Neural crest cell (in vitro differentiated cells): Measurements from ENCODE around the gene TCP1. TPM values are rescaled to one million over a fixed set of nuclear protein-coding genes. Genes with fewer than 3 reads are reported as not detected.

ENCODE experiments used
- DNase-seq: peaks from one replicate; pipeline ENCODE4 v3.0.0; 2021; ENCODE audit warnings: low read depth, mixed read lengths, low spot score
- H3K27ac Mint-ChIP-seq: one replicate; pipeline ENCODE4 v1.8.0; 2021; ENCODE audit warnings: mild to moderate bottlenecking, mixed read lengths; ENCODE audit not compliant: unreplicated experiment
- H3K27me3 Mint-ChIP-seq: 2 replicates; pipeline ENCODE4 v1.8.0; 2021; ENCODE audit warnings: low read depth, mild to moderate bottlenecking, mixed read lengths
- H3K36me3 Mint-ChIP-seq: 2 replicates; pipeline ENCODE4 v1.8.0; 2021; ENCODE audit warnings: low read depth, mild to moderate bottlenecking, mixed read lengths
- H3K4me1 Mint-ChIP-seq: 2 replicates; pipeline ENCODE4 v1.8.0; 2021; ENCODE audit warnings: mixed read lengths
- H3K4me3 Mint-ChIP-seq: one replicate; pipeline ENCODE4 v1.8.0; 2021; ENCODE audit warnings: mild to moderate bottlenecking, mixed read lengths
- H3K9me3 Mint-ChIP-seq: 2 replicates; pipeline ENCODE4 v1.8.0; 2021; ENCODE audit warnings: mixed read lengths
- total RNA-seq: library from RNA; stranded (reverse); gene quantifications from 2 replicates; pipeline ENCODE4 v1.2.1, GENCODE V29; 2021
- TF ChIP-seq, protein P1 (sequence below): fragments of 200-600 bp; sonication (generic); conservative IDR thresholded peaks from 2 replicates; pipeline ENCODE4 v1.5.0; 2021; ENCODE audit warnings: antibody characterized with exemption, mild to moderate bottlenecking

Gene TCP1
- total RNA-seq, 1 donor from 2014 or later: 246 TPM

GRCh38 chr6:159833556-159833955, 44.2 kb upstream of the TCP1 start:
- TF ChIP-seq, protein P1, sequence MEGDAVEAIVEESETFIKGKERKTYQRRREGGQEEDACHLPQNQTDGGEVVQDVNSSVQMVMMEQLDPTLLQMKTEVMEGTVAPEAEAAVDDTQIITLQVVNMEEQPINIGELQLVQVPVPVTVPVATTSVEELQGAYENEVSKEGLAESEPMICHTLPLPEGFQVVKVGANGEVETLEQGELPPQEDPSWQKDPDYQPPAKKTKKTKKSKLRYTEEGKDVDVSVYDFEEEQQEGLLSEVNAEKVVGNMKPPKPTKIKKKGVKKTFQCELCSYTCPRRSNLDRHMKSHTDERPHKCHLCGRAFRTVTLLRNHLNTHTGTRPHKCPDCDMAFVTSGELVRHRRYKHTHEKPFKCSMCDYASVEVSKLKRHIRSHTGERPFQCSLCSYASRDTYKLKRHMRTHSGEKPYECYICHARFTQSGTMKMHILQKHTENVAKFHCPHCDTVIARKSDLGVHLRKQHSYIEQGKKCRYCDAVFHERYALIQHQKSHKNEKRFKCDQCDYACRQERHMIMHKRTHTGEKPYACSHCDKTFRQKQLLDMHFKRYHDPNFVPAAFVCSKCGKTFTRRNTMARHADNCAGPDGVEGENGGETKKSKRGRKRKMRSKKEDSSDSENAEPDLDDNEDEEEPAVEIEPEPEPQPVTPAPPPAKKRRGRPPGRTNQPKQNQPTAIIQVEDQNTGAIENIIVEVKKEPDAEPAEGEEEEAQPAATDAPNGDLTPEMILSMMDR: no peak
- Mint-ChIP-seq H3K27me3 (no peaks in the 10 kb centered on the region), H3K27ac (no peak overlapping the region), H3K9me3 (no peaks in the 10 kb centered on the region), H3K4me1 (peaks cover 10% of the 10 kb centered on the region), H3K4me3 (no peak overlapping the region), H3K36me3 (no peaks in the 10 kb centered on the region)
- DNase-seq: no peak

DNA sequence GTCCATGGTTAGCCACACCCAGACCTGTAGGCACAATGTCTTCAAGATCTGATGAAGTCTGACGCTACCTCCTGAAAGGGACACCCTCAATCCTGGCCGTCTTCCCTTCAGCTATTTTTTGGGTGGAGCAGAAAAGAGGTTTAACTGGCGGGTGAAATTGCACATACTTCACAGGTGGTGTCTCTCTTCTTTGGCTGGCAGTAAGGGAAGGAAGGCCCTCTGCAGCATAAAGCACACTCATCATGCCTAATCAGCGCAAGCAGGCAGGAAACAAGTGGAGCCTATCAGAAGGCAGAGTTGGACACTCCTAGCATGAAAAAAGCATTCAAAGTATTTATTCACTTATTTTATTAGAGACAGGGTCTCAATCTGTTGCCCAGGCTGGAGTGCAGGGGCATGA, 43.5 kb upstream of the TCP1 start:
- DNase-seq: no peak
- peaks cover 10% of the 10 kb centered on the region for H3K4me1 Mint-ChIP-seq
- TF ChIP-seq, protein P1: no peak
- no peaks in the 10 kb centered on the region for H3K9me3 Mint-ChIP-seq
- H3K27ac Mint-ChIP-seq: no peak overlapping the region
- no peaks in the 10 kb centered on the region for H3K27me3 Mint-ChIP-seq
- H3K4me3 Mint-ChIP-seq: no peak overlapping the region
- H3K36me3 Mint-ChIP-seq: no peaks in the 10 kb centered on the region

DNA sequence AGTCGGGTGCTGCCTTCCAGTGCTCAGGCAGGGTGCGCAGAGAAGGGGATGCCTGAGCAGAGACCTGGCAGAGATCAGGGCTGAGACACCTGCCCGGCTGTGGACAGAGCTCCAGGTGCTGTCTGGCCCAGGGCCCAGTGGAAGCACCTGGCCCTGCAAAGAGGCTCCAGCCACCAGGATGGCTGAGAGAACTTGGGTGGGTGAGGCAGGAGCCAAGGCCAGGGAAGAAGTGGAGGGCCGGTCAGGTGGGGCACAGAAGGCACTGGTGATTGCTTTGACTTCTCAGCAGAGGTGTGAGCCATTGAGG, 41.9 kb upstream of the TCP1 start:
- Mint-ChIP-seq H3K4me3 (no peak overlapping the region), H3K9me3 (no peaks in the 10 kb centered on the region), H3K27me3 (no peaks in the 10 kb centered on the region), H3K4me1 (peaks cover 10% of the 10 kb centered on the region), H3K36me3 (no peaks in the 10 kb centered on the region), H3K27ac (no peak overlapping the region)
- no peak for DNase-seq
- TF ChIP-seq, protein P1: no peak

GRCh38 chr6:159830501-159831372, 41.3 kb upstream of the TCP1 start:
- TF ChIP-seq, protein P1: no peak
- H3K27me3 Mint-ChIP-seq: no peaks in the 10 kb centered on the region
- H3K36me3 Mint-ChIP-seq: no peaks in the 10 kb centered on the region
- no peaks in the 10 kb centered on the region for H3K9me3 Mint-ChIP-seq
- H3K4me3 Mint-ChIP-seq: no peak overlapping the region
- peaks cover 10% of the 10 kb centered on the region for H3K4me1 Mint-ChIP-seq
- DNase-seq: no peak
- H3K27ac Mint-ChIP-seq: no peak overlapping the region

DNA sequence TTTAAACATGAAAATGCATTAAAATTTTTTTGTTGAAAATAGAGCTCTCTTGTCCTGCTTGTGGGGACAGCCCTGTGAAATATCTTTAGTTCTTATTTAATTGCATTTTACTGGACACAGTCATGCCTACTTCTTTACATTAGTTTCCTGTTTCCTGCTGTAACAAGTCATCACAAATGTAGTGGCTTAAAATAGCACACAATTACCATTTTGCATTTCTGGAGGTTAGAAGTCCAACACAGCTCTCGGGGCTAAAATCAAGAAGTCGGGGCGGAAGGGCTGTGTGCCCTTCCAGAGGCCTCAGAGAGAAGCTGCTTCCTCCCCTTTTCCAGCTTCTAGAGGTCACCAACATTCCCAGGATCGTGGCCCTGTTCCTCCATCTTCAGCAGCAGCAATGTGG, 40.1 kb upstream of the TCP1 start:
- H3K4me3 Mint-ChIP-seq: no peak overlapping the region
- no peak overlapping the region for H3K27ac Mint-ChIP-seq

More for the DNA sequence above, 40.1 kb upstream of the TCP1 start:
- no peak for DNase-seq
- Mint-ChIP-seq H3K36me3 (no peaks in the 10 kb centered on the region), H3K27me3 (no peaks in the 10 kb centered on the region), H3K9me3 (no peaks in the 10 kb centered on the region), H3K4me1 (peaks cover 10% of the 10 kb centered on the region)
- TF ChIP-seq, protein P1: no peak
